ENCODE data around the gene SLC24A2. TPM values are rescaled to one million over a fixed set of nuclear protein-coding genes. Genes with fewer than 3 reads are reported as not detected.

SLC24A2 gene
- total and polyA plus RNA-seq, 7 donors: 0.10 to 0.81 (median 0.36) TPM; not detected in 2

DNA sequence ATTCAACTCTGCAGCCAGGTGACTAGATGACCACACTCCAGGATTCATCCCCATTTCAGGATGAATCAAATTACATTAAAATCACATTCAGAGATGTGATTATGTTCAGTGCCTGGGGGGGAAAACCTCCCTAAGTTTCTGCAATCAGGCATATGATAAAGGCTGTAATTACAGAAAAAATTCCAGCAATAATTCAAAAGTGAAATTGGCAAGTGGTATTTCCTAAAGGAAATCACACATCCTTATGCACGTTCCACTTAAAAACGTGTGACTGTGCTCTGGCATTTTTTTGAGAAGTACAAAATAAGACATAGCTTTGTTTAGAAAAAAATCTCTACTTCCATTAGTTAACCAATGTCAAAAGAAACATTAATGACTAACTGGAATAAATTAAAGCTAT is 5.3 kb downstream of the SLC24A2 start:
- Histone ChIP-seq H3K4me3 (no peak overlapping the region), H3K9me3 (no peaks in the 10 kb centered on the region), H3K36me3 (no peaks in the 10 kb centered on the region), H3K27me3 (peaks cover 1 to 19% (median 9%) of the 10 kb centered on the region in 3 donors), H3K4me1 (peaks cover 0 to 5% (median 2%) of the 10 kb centered on the region in 4 donors), H3K27ac (no peak overlapping the region)
- WGBS, 2 donors: 45 to 64% methylated on average over 2 of the region's 2 CpGs
- intact Hi-C loops (cut with DNase I): no loop called here
- no peak for DNase-seq
- TF ChIP-seq POLR2A (IDR thresholded peaks at IDR 0.05): no peak
- no peak for TF ChIP-seq CTCF (IDR thresholded peaks at IDR 0.05)
- no peak for TF ChIP-seq POLR2AphosphoS5 (IDR thresholded peaks at IDR 0.05)
- no peak for TF ChIP-seq EP300 (IDR thresholded peaks at IDR 0.05)

DNA sequence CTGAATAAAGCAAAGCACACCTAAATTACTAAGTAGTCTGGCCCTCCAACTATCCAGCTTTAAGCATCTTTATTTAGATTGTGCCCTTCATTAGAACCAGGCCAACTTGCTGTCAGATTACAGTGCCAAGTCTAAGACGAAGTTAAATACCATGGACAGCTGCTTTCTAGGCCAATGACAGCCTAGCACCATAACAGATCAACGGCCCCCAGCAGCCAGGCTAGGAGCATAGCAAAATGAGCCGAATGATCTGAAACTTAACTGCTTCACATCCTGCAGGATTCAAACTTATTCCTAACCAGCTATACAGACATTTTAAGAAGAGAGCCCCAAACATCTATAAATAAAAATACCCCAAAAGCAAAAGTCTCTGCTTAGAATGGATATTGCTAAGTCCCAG is 6.8 kb downstream of the SLC24A2 start:
- no peaks in the 10 kb centered on the region for H3K36me3 ChIP-seq
- intact Hi-C loops (cut with DNase I): no loop called here
- H3K4me1 ChIP-seq: no peaks in the 10 kb centered on the region
- no peaks in the 10 kb centered on the region for H3K9me3 ChIP-seq
- H3K27me3 ChIP-seq: peaks cover 0 to 11% (median 0%) of the 10 kb centered on the region in 3 donors
- no peak for DNase-seq
- TF ChIP-seq POLR2AphosphoS5 (IDR thresholded peaks at IDR 0.05) (no peak), POLR2A (IDR thresholded peaks at IDR 0.05) (no peak), CTCF (IDR thresholded peaks at IDR 0.05) (no peak)
- WGBS, 2 donors: 7 to 14% methylated on average over 3 of the region's 3 CpGs
- H3K4me3 ChIP-seq: no peak overlapping the region
- no peak overlapping the region for H3K27ac ChIP-seq

DNA sequence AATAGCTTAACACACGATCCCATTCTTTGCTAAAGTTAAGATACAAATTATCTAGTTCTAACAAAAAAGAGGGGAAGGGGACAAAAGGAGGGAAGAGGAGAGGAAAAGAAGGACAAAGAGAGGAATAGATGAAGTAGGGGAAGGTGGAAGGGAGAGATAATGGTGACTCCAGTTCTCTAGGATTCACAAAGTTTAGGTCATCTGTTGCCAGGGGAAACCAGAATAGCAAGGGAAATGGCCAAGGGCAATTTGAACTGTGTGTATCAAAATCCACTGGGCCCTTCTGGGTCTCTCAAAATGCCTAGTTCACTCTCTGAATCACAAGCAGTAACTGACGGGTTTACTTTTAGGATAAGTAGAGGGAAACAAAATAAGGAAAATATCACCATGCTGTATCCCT is 7.6 kb downstream of the SLC24A2 start:
- intact Hi-C loops (cut with DNase I): no loop called here
- Histone ChIP-seq H3K27ac (no peak overlapping the region), H3K9me3 (no peaks in the 10 kb centered on the region), H3K27me3 (peaks cover 0 to 3% (median 0%) of the 10 kb centered on the region in 3 donors), H3K4me1 (no peaks in the 10 kb centered on the region), H3K4me3 (no peak overlapping the region), H3K36me3 (no peaks in the 10 kb centered on the region)
- DNase-seq: no peak
- TF ChIP-seq POLR2A (IDR thresholded peaks at IDR 0.05) (no peak), EP300 (IDR thresholded peaks at IDR 0.05) (no peak), CTCF (IDR thresholded peaks at IDR 0.05) (no peak), POLR2AphosphoS5 (IDR thresholded peaks at IDR 0.05) (no peak)
- WGBS, 2 donors: 59 to 76% methylated on average over 2 of the region's 2 CpGs

DNA sequence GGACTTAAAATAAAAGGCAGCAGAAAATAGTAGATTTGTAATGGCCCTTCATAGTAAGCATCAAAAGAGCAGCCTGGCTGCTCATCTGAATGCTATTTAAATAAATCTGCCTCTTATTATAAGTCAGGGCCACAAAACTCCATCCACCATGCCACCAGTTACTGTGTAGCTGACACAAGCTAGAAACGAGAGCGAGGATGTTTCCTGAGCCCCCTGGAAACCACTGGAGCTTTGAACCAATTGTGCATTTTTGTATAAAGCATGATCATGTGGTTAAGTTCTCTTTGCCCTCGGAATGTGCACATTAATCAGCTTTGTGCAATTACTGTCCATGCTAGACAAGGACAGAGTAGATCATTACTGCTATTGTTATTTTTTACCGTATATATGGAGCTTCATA is 17.4 kb downstream of the SLC24A2 start:
- no peak overlapping the region for H3K4me3 ChIP-seq
- no peak for DNase-seq
- WGBS, 2 donors: 82 to 86% methylated on average over 4 of the region's 4 CpGs
- no peaks in the 10 kb centered on the region for H3K4me1 ChIP-seq
- intact Hi-C loops (cut with DNase I): no loop called here
- H3K9me3 ChIP-seq: peaks cover 0 to 3% (median under 1%) of the 10 kb centered on the region in 4 donors
- H3K27me3 ChIP-seq: no peaks in the 10 kb centered on the region
- no peak overlapping the region for H3K27ac ChIP-seq
- no peaks in the 10 kb centered on the region for H3K36me3 ChIP-seq
- TF ChIP-seq POLR2AphosphoS5 (IDR thresholded peaks at IDR 0.05): no peak
- TF ChIP-seq EP300 (IDR thresholded peaks at IDR 0.05): no peak
- no peak for TF ChIP-seq CTCF (IDR thresholded peaks at IDR 0.05)
- TF ChIP-seq POLR2A (IDR thresholded peaks at IDR 0.05): no peak

GRCh38 chr9:19770973-19771372 is 17.9 kb downstream of the SLC24A2 start:
- Histone ChIP-seq H3K4me1 (no peaks in the 10 kb centered on the region), H3K27ac (no peak overlapping the region), H3K27me3 (no peaks in the 10 kb centered on the region), H3K36me3 (no peaks in the 10 kb centered on the region), H3K9me3 (peaks cover 0 to 3% (median 1%) of the 10 kb centered on the region in 4 donors), H3K4me3 (no peak overlapping the region)
- TF ChIP-seq CTCF (IDR thresholded peaks at IDR 0.05): no peak
- TF ChIP-seq EP300 (IDR thresholded peaks at IDR 0.05): no peak
- TF ChIP-seq POLR2A (IDR thresholded peaks at IDR 0.05): no peak
- TF ChIP-seq POLR2AphosphoS5 (IDR thresholded peaks at IDR 0.05): no peak
- DNase-seq: no peak
- 19 to 70% methylated on average over 5 of the region's 5 CpGs for WGBS, 2 donors
- intact Hi-C loops (cut with DNase I): no loop called here

Data from sigmoid colon (tissue), 7 donors.